IMR-90 (cell line): Measurements from ENCODE around the gene GEMIN8.

ENCODE experiments used
- CEBPB ChIP-seq: IDR thresholded peaks from 2 replicates; pipeline ENCODE4 v1.6.1; 2012; ENCODE audit warnings: low read depth, low read length, improper control_type of control experiment
- CTCF ChIP-seq: conservative IDR thresholded peaks from 2 replicates; pipeline ENCODE4 v1.5.1; 2012; ENCODE audit warnings: mild to moderate bottlenecking, low read depth, low read length, improper control_type of control experiment
- ELK1 ChIP-seq: fragments of 150-350 bp; IDR thresholded peaks from 2 replicates; pipeline ENCODE4 v1.6.1; 2016; ENCODE audit warnings: low read depth, mild to moderate bottlenecking, low read length, moderate library complexity, borderline replicate concordance
- NFE2L2 ChIP-seq: fragments of 150-350 bp; IDR thresholded peaks from 2 replicates; pipeline ENCODE4 v1.6.1; 2016; ENCODE audit warnings: low read depth, mild to moderate bottlenecking, low read length
- RAD21 ChIP-seq: IDR thresholded peaks from 2 replicates; pipeline ENCODE4 v1.6.1; 2012; ENCODE audit warnings: low read length, improper control_type of control experiment

- TF ChIP-seq CTCF, result no peak
- TF ChIP-seq NFE2L2, result no peak
- TF ChIP-seq CEBPB, result no peak
- TF ChIP-seq RAD21, result no peak
- no peak for TF ChIP-seq ELK1
Observed at GRCh38 chrX:13996650-13997049, 33.0 kb downstream of the GEMIN8 start.
